IPS-20b (cell line): ENCODE data around the gene GALNT10.

Source experiments
- H3K27ac ChIP-seq: one replicate; pipeline ENCODE4 v1.5.1; 2013; ENCODE audit warnings: low read length
- H3K27me3 ChIP-seq: 2 replicates; pipeline ENCODE4 v1.6.1; 2013; ENCODE audit warnings: mild to moderate bottlenecking, low read length, inconsistent platforms; ENCODE audit not compliant: insufficient read depth
- H3K36me3 ChIP-seq: 2 replicates; pipeline ENCODE4 v1.6.1; 2013; ENCODE audit warnings: low read depth, mild to moderate bottlenecking, inconsistent platforms, low read length, moderate library complexity; ENCODE audit not compliant: insufficient read depth
- H3K4me1 ChIP-seq: 2 replicates; pipeline ENCODE4 v1.6.1; 2013; ENCODE audit warnings: mild to moderate bottlenecking, control low read depth, inconsistent platforms, low read length, moderate library complexity; ENCODE audit not compliant: insufficient read depth
- H3K4me3 ChIP-seq: 2 replicates; pipeline ENCODE4 v1.5.1; 2013; ENCODE audit warnings: mild to moderate bottlenecking, low read length, inconsistent platforms
- H3K9ac ChIP-seq: 2 replicates; pipeline ENCODE4 v1.6.1; 2013; ENCODE audit warnings: low read depth, mild to moderate bottlenecking, inconsistent platforms, low read length, moderate library complexity
- H3K9me3 ChIP-seq: 2 replicates; pipeline ENCODE4 v1.6.1; 2013; ENCODE audit warnings: mild to moderate bottlenecking, low read depth, low read length, inconsistent platforms; ENCODE audit not compliant: insufficient read depth

GALNT10 gene

GRCh38 chr5:154384480-154385235, 194.1 kb downstream of the GALNT10 start:
- no peaks in the 10 kb centered on the region for H3K9me3 ChIP-seq
- H3K27ac ChIP-seq: no peak overlapping the region
- H3K36me3 ChIP-seq: no peaks in the 10 kb centered on the region
- peaks cover 3% of the 10 kb centered on the region for H3K4me1 ChIP-seq
- H3K4me3 ChIP-seq: no peak overlapping the region
- no peaks in the 10 kb centered on the region for H3K27me3 ChIP-seq
- H3K9ac ChIP-seq: no peak overlapping the region

- H3K9ac ChIP-seq: no peak overlapping the region
- H3K27ac ChIP-seq: no peak overlapping the region
- H3K36me3 ChIP-seq: no peaks in the 10 kb centered on the region
These were observed 194.6 kb downstream of the GALNT10 start for GRCh38 chr5:154385236-154385512.

GRCh38 chr5:154386952-154387629, 196.6 kb downstream of the GALNT10 start:
- Histone ChIP-seq H3K9ac (no peak overlapping the region), H3K27me3 (no peaks in the 10 kb centered on the region), H3K9me3 (no peaks in the 10 kb centered on the region), H3K4me1 (peaks cover 3% of the 10 kb centered on the region), H3K36me3 (no peaks in the 10 kb centered on the region), H3K4me3 (no peak overlapping the region), H3K27ac (no peak overlapping the region)

More at GRCh38 chr5:154385236-154385512, 194.6 kb downstream of the GALNT10 start:
- no peaks in the 10 kb centered on the region for H3K9me3 ChIP-seq
- no peak overlapping the region for H3K4me3 ChIP-seq
- H3K4me1 ChIP-seq: peaks cover 3% of the 10 kb centered on the region
- H3K27me3 ChIP-seq: no peaks in the 10 kb centered on the region

GRCh38 chr5:154388842-154389241, 198.3 kb downstream of the GALNT10 start:
- peaks cover 3% of the 10 kb centered on the region for H3K4me1 ChIP-seq
- H3K9me3 ChIP-seq: no peaks in the 10 kb centered on the region
- H3K27ac ChIP-seq: no peak overlapping the region
- H3K9ac ChIP-seq: no peak overlapping the region
- no peaks in the 10 kb centered on the region for H3K36me3 ChIP-seq
- no peaks in the 10 kb centered on the region for H3K27me3 ChIP-seq
- H3K4me3 ChIP-seq: no peak overlapping the region

GRCh38 chr5:154390096-154390495, 199.6 kb downstream of the GALNT10 start:
- H3K27me3 ChIP-seq: no peaks in the 10 kb centered on the region
- no peaks in the 10 kb centered on the region for H3K36me3 ChIP-seq
- H3K4me3 ChIP-seq: no peak overlapping the region
- no peak overlapping the region for H3K9ac ChIP-seq
- no peak overlapping the region for H3K27ac ChIP-seq
- H3K4me1 ChIP-seq: no peaks in the 10 kb centered on the region; the same call in 1 of the 2 replicates
- no peaks in the 10 kb centered on the region for H3K9me3 ChIP-seq

GRCh38 chr5:154390746-154391359, 200.3 kb downstream of the GALNT10 start:
- Histone ChIP-seq H3K4me3 (no peak overlapping the region), H3K27ac (no peak overlapping the region), H3K9me3 (no peaks in the 10 kb centered on the region), H3K4me1 (no peaks in the 10 kb centered on the region; the same call in 1 of the 2 replicates), H3K36me3 (no peaks in the 10 kb centered on the region), H3K9ac (no peak overlapping the region), H3K27me3 (no peaks in the 10 kb centered on the region)

GRCh38 chr5:154391788-154392187, 201.3 kb downstream of the GALNT10 start:
- H3K4me1 ChIP-seq: peaks cover 4% of the 10 kb centered on the region; the same call in 1 of the 2 replicates
- H3K27me3 ChIP-seq: no peaks in the 10 kb centered on the region
- H3K9ac ChIP-seq: no peak overlapping the region
- no peak overlapping the region for H3K4me3 ChIP-seq
- H3K36me3 ChIP-seq: no peaks in the 10 kb centered on the region
- no peaks in the 10 kb centered on the region for H3K9me3 ChIP-seq
- no peak overlapping the region for H3K27ac ChIP-seq

- H3K27me3 ChIP-seq: no peaks in the 10 kb centered on the region
- H3K36me3 ChIP-seq: no peaks in the 10 kb centered on the region
- H3K27ac ChIP-seq: no peak overlapping the region
- H3K9me3 ChIP-seq: no peaks in the 10 kb centered on the region
- no peak overlapping the region for H3K4me3 ChIP-seq
- peaks cover 4% of the 10 kb centered on the region; the same call in 1 of the 2 replicates for H3K4me1 ChIP-seq
- no peak overlapping the region for H3K9ac ChIP-seq
These were observed 203.3 kb downstream of the GALNT10 start for GRCh38 chr5:154393850-154394249.

GRCh38 chr5:154394307-154394706, 203.8 kb downstream of the GALNT10 start:
- Histone ChIP-seq H3K4me3 (no peak overlapping the region), H3K27ac (no peak overlapping the region), H3K4me1 (peaks cover 4% of the 10 kb centered on the region; the same call in 1 of the 2 replicates), H3K27me3 (no peaks in the 10 kb centered on the region), H3K9me3 (no peaks in the 10 kb centered on the region), H3K9ac (no peak overlapping the region), H3K36me3 (no peaks in the 10 kb centered on the region)

GRCh38 chr5:154395407-154396106, 205.0 kb downstream of the GALNT10 start:
- Histone ChIP-seq H3K4me3 (no peak overlapping the region), H3K9me3 (no peaks in the 10 kb centered on the region), H3K4me1 (peaks cover 4% of the 10 kb centered on the region; the same call in 1 of the 2 replicates), H3K27ac (no peak overlapping the region), H3K27me3 (no peaks in the 10 kb centered on the region), H3K9ac (no peak overlapping the region), H3K36me3 (no peaks in the 10 kb centered on the region)

GRCh38 chr5:154396128-154396527, 205.6 kb downstream of the GALNT10 start:
- peaks cover 4% of the 10 kb centered on the region; the same call in 1 of the 2 replicates for H3K4me1 ChIP-seq
- H3K4me3 ChIP-seq: no peak overlapping the region
- no peaks in the 10 kb centered on the region for H3K36me3 ChIP-seq
- H3K27ac ChIP-seq: no peak overlapping the region
- H3K27me3 ChIP-seq: no peaks in the 10 kb centered on the region
- no peak overlapping the region for H3K9ac ChIP-seq
- no peaks in the 10 kb centered on the region for H3K9me3 ChIP-seq
